HG03442 (cell line): ENCODE measurements around the gene SUMO2.

Source experiments
- ATAC-seq: cut with Tn5 transposase; IDR thresholded peaks from one replicate; pipeline ENCODE4 v1.9.1; 2021; ENCODE audit warnings: mild to moderate bottlenecking, moderate library complexity; ENCODE audit not compliant: unreplicated experiment

SUMO2 gene

DNA sequence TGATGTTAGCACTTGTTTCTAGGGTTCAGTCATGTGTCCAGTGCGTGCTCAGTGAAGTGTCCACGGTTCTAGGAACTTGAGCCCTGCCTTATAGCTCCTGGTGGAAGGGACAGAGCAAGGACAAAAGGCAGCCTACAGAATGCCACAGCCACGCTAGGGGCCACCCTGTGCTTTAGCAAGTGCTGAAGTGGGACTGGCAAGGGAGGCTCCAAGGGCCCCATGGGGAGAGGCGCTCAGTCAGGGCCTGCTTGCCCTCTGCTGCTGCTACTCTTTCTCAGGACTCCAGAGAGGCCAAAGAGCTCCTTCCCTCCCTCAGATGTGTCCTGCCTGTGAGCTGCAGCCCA, 58.0 kb downstream of the SUMO2 start:
- no peak for ATAC-seq

DNA sequence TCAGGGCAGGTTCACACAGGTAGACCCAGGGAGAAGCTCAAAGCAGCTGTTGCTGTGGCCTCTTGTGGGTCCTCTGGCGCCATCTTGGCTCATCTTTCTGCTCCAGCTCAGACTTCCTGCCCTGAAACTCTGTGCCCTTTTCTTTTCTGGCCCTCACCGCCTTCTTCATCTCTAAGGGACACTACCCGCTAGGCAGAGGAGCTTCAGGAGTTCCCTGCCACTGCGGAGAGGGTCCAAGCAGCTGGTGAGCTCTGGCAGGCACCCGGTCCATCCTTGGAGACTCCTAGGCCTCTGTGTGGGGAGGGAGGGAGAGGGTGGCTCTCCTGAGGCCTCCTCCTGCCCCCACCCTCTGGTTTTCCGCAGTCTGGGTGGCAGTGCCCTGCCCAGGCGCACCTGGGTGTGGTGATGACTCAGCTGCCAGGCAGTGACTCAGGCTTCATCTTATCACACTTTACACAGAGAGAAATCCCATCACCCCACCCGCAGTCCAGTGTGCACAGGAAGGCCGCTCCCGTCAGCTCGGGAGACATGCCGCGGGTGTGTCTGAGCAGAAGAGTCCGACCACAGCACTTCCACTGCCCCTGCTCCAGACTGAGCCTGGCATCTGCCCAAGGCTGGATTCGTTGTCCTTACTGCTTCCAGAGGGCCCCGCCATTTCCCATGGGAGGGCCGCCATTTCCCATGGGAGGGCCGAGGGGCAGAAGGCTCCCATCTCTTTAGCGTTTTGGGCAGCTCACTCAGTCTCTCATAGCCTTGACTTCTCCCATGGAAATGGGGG, 58.5 kb downstream of the SUMO2 start:
- no peak for ATAC-seq

GRCh38 chr17:75118307-75118706, 64.5 kb downstream of the SUMO2 start:
- no peak for ATAC-seq

DNA sequence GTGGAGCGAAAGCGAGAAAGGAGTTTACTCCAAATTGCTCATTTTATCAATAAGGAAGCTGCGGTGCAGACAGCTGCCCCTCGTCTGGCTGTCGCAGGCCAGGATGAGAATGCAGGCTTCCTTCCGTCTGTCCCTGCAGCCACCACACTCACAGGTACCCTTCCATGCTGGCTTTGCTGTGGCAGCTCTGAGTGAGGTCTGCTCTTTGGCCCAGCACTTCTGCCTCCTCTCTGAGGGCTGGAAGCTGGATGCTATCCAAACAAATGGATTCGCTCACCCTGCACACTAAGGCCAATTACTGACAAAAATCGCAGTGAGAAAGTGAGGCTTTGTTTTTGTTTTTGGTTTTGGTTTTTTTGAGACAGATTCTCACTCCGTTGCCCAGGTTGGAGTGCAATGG, 66.0 kb downstream of the SUMO2 start:
- ATAC-seq, result no peak
